Stimulated activated CD4-positive, alpha-beta T cell treated with anti-CD3 and anti-CD28 coated beads, Interleukin-12 subunit alpha, Interleukin-12 subunit beta, amount 100 ng/mL, for 4 hours (primary cell): Measurements from ENCODE around the gene TANGO6.
"Not testable (repeated sequence)": the region's sequence is repeated elsewhere in the genome, so short reads cannot be mapped to it uniquely, and the experiment has no call there.

Experiments
- DNase-seq: peaks from one replicate; pipeline ENCODE4 v3.0.0-alpha.2; 2020

The TANGO6 gene

GRCh38 chr16:68973611-68974120 lies 130.3 kb downstream of the TANGO6 start:
- DNase-seq: no peak

GRCh38 chr16:68978303-68978954 lies 135.1 kb downstream of the TANGO6 start:
- no peak for DNase-seq

- no peak for DNase-seq
Observed at GRCh38 chr16:68980695-68981315, 137.5 kb downstream of the TANGO6 start.

GRCh38 chr16:68981971-68982370 lies 138.6 kb downstream of the TANGO6 start:
- no peak for DNase-seq

GRCh38 chr16:68984467-68984866 lies 141.1 kb downstream of the TANGO6 start:
- DNase-seq: no peak

DNA sequence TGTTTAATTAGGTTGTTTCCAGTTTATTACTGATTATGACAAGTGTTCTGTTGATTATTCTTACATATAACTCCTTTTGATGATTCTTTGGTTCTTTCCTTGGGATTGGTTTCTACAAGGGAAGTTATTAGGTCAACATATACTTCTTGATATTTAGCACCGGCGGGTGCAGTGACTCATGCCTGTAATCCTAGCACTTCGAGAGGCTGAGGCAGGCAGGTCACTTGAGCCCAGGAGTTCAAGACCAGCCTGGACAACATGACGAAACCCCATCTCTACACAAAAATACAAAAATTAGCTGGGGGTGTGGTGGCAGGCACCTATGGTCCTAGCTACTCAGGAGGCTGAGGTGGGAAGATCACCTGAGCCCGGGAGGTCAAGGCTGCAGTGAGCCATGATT lies 141.9 kb downstream of the TANGO6 start:
- no peak for DNase-seq

GRCh38 chr16:68985855-68986254 lies 142.5 kb downstream of the TANGO6 start:
- no peak for DNase-seq

GRCh38 chr16:68987734-68988457 lies 144.6 kb downstream of the TANGO6 start:
- DNase-seq: no peak

- not testable (repeated sequence) for DNase-seq
Observed at GRCh38 chr16:68990172-68990845, 147.0 kb downstream of the TANGO6 start.

DNA sequence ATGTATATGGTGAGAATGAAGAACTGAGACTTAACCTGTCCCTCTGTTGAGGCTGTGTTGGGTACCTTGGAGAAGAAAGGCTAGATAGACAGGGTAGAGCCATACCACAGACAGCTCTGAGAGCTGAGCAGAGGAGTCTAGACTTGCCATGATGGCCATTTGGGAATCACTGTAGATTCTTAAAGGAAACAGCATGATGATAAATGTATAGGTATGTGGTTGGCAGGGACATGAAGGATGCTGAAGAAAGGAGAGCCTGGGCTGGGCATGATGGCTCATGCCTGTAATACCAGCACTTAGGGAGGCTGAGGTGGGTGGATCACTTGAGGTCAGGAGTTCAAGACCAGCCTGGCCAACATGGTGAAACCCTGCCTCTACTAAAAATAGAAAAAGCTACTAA lies 147.7 kb downstream of the TANGO6 start:
- no peak for DNase-seq

GRCh38 chr16:68992521-68992920 lies 149.2 kb downstream of the TANGO6 start:
- DNase-seq: no peak

GRCh38 chr16:68993456-68993855 lies 150.1 kb downstream of the TANGO6 start:
- no peak for DNase-seq

GRCh38 chr16:68993885-68994284 lies 150.6 kb downstream of the TANGO6 start:
- DNase-seq: no peak

DNA sequence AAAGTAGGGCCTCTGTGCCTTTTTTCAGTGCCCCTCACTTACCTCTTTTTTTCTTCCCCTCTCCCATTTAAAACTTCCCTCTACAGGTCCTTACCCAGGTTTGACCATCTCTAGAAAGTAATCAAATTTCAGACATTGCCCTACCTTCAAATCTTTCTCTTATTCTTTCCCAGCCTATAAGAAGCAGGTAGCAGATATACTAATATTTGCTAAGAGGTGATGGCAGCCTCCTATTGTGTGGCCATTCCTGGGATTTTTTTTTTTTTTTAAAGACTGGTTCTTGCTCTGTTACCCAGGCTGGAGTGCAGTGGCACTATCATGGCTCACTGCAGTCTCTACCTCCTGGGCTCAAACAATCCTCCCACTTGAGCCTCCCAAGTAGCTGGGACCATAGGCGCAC lies 151.0 kb downstream of the TANGO6 start:
- no peak for DNase-seq

DNA sequence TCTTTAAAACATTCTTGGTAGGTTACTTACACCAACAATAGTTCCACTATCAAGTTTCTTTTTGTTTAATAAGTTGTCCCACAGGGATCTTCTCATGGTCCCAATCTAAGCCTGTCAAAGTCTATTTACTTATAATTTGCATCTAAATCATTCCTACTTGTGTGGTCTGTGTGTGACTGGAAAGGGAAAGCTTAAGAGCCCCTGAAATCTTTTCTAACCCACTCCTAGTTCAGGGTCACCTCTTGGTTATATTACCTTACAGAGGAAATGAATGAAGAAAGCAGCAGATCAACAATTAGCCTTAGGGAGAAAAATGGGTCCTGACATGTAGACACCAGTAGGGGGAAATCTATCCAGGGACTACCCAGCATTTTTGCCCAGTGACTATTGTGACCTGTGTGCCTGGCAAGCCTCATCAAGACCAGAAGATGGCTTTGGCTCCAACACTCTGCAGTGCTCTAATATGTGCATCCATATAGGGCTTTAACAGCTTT lies 151.7 kb downstream of the TANGO6 start:
- DNase-seq: no peak

GRCh38 chr16:68997564-68997963 lies 154.2 kb downstream of the TANGO6 start:
- DNase-seq: no peak

DNA sequence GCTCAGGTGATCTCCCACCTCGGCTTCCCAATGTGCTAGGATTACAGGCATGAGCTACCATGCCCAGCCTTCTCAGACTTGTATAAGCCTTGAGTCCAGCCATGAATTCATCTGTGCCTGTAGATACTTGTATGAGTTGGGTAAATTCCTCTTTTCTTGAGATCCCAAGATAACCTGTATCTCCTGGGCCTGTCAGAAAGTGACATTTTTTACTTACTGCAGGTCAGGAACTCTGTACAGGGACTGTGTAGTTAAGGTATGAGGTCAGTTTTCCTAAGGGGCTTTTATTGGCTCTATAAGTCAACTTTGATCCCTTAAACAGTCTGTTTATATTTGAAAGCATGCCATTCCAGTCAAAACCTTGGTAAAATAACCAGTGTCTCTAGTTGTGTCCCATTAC lies 155.8 kb downstream of the TANGO6 start:
- no peak for DNase-seq

GRCh38 chr16:69003500-69003899 lies 160.2 kb downstream of the TANGO6 start:
- DNase-seq: no peak

GRCh38 chr16:69005641-69006355 lies 162.5 kb downstream of the TANGO6 start:
- no peak for DNase-seq

DNA sequence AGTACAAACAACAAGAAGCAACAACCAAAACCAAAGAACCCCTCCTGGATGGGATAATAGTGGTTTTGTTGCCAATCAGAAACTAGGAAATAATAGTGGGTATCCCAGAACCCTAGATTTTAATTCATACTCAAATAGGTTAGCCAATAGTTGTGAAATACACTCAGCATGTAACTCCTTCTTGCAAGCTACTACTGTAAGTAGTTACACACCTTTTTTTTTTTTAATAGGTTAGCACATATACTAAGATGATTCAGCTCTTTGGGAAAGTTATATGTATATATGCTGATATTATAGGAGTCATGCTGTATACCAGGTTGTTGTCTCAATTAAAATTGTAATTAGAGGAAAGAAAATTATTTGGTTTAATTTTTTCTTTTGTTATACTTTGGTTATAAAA lies 169.6 kb downstream of the TANGO6 start:
- no peak for DNase-seq

DNA sequence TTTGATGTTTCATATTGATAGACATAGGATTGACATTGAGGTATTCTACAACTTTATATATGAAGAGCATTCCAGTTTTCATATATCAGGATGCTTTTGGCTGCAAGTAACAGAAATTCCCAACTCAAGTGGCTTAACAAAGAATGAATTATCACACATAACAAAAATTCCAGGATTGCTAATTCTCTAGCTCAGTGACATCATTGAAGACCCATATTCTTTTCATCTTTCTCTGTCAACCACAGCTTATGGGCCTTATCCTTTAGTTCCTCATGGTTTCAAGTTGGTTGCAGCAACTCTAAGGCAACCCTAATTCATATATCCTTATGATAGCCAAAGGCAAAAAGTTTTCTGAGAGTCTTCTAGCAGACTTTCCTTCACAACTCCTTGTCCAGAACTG lies 170.7 kb downstream of the TANGO6 start:
- no peak for DNase-seq

DNA sequence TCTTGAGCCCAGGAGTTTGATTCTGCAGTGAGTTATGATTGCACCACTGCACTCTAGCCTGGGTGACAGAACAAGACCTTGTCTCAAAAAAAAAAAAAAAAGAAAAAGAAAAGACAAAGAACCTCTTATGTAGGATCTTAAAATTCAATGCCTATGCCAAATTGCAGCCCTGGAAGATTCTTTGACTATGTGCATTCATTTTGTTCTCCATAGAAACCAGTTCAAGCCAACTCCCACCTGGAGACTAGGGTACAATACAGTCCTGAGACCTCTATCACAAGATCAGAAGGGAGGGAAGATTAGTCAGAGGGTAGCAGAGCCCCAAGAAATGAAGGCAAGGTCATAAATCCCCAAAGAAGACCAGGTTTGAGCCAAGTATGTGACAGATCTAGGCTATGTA lies 171.5 kb downstream of the TANGO6 start:
- DNase-seq: no peak
